Measurements from ENCODE around the gene ANTKMT.

DNA sequence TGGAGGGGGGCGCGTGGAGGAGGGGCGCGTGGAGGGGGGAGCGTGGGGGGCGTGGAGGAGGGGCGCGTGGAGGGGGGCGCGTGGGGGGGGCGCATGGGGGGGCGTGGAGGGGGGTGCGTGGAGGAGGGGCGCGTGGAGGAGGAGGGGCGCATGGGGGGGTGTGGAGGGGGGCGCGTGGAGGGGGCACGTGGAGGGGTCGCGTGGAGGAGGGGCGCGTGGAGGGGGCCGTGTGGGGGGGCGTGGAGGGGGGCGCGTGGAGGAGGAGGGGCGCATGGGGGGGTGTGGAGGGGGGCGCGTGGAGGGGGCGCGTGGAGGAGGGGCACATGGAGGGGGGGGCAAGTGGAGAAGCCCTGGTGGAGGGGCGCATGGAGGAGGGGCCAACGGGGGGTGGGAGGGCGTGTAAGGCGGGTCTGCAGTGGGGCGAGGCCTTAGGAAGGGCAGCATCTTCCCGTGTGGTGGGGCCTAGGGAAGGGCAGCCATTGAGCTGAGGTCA lies 46.8 kb downstream of the ANTKMT start:
- TF ChIP-seq, protein P1, sequence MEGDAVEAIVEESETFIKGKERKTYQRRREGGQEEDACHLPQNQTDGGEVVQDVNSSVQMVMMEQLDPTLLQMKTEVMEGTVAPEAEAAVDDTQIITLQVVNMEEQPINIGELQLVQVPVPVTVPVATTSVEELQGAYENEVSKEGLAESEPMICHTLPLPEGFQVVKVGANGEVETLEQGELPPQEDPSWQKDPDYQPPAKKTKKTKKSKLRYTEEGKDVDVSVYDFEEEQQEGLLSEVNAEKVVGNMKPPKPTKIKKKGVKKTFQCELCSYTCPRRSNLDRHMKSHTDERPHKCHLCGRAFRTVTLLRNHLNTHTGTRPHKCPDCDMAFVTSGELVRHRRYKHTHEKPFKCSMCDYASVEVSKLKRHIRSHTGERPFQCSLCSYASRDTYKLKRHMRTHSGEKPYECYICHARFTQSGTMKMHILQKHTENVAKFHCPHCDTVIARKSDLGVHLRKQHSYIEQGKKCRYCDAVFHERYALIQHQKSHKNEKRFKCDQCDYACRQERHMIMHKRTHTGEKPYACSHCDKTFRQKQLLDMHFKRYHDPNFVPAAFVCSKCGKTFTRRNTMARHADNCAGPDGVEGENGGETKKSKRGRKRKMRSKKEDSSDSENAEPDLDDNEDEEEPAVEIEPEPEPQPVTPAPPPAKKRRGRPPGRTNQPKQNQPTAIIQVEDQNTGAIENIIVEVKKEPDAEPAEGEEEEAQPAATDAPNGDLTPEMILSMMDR (IDR thresholded peaks at IDR 0.05; ENCODE audit: extremely low read depth in 1 of 2, insufficient read depth in 1 of 2, low read depth in 1 of 2, low read length in 2 of 2) = no peak
- TF ChIP-seq EZH2 (IDR thresholded peaks at IDR 0.05; ENCODE audit: borderline replicate concordance, low read depth, low read length, severe bottlenecking) (no peak), POLR2A (IDR thresholded peaks at IDR 0.05; ENCODE audit: low read depth, low read length) (no peak), POLR2AphosphoS5 (IDR thresholded peaks at IDR 0.05; ENCODE audit: insufficient read depth, low read depth, low read length) (no peak), JUN (IDR thresholded peaks at IDR 0.05; ENCODE audit: borderline replicate concordance, insufficient read depth, insufficient read length, low read depth) (no peak), GATA2 (IDR thresholded peaks at IDR 0.05; ENCODE audit: insufficient read depth, insufficient read length, low read depth, low read length) (no peak), MYC (IDR thresholded peaks at IDR 0.05; ENCODE audit: low read depth, low read length) (no peak)
- TF ChIP-seq, protein P2, sequence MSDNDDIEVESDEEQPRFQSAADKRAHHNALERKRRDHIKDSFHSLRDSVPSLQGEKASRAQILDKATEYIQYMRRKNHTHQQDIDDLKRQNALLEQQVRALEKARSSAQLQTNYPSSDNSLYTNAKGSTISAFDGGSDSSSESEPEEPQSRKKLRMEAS (IDR thresholded peaks at IDR 0.05; ENCODE audit: insufficient read depth, insufficient read length) = no peak

All from endothelial cell of umbilical vein (primary cell).